Ascending aorta (tissue), 2 donors: ENCODE data around the gene KCNMA1. TPM values are rescaled to one million over a fixed set of nuclear protein-coding genes. Genes with fewer than 3 reads are reported as not detected.

Source experiments
- DNase-seq, 2 donors: peaks; one replicate each; pipeline ENCODE4 v3.0.0-alpha.2; 2019; ENCODE audit warnings: low spot score in 2 of 2
- H3K27ac ChIP-seq, 2 donors: fragments of 200-600 bp; sonication (generic); one replicate each; pipeline ENCODE4 v1.5.1; 2016 to 2017; ENCODE audit warnings: mild to moderate bottlenecking in 1 of 2
- H3K27me3 ChIP-seq: fragments of 200-600 bp; sonication (generic); one replicate; pipeline ENCODE4 v1.5.1; 2017
- H3K36me3 ChIP-seq, 2 donors: fragments of 200-600 bp; sonication (generic); one replicate each; pipeline ENCODE4 v1.5.1; 2016
- H3K4me1 ChIP-seq, 2 donors: fragments of 200-600 bp; sonication (generic); one replicate each; pipeline ENCODE4 v1.5.1; 2016 to 2017; ENCODE audit warnings: mild to moderate bottlenecking in 1 of 2
- H3K4me3 ChIP-seq, 2 donors: fragments of 200-600 bp; sonication (generic); one replicate each; pipeline ENCODE4 v1.5.1; 2016 to 2017; ENCODE audit warnings: mild to moderate bottlenecking in 1 of 2
- H3K9me3 ChIP-seq, 2 donors: fragments of 200-600 bp; sonication (generic); one replicate each; pipeline ENCODE4 v1.5.1; 2016
- CTCF ChIP-seq, 3 experiments: fragments of 200-600 bp in 2 of 3; fragments of 450-650 bp in 1 of 3; sonication (generic) in 2 of 3; IDR thresholded peaks; one replicate each; pipeline ENCODE4 v1.5.1; 2016 to 2019; ENCODE audit warnings: antibody characterized with exemption in 3 of 3, mild to moderate bottlenecking in 1 of 3, moderate library complexity in 1 of 3
- intact Hi-C: fragments of 100-400 bp; cut with DNase I; formaldehyde crosslinking; loops from one replicate; pipeline ENCODE4 v1.15.1; 2023
- total RNA-seq: library from RNA; depleted of rRNA; stranded (reverse); fragments of >200 nt; gene quantifications from one replicate; pipeline ENCODE4 v1.1.0, GENCODE V29; 2016

Gene KCNMA1
- total RNA-seq, 1 donor from 2014 or later = 28.6 TPM

- Histone ChIP-seq H3K4me3 (no peak overlapping the region), H3K4me1 (peaks cover 0 to 18% of the 10 kb centered on the region in 2 donors), H3K36me3 (no peaks in the 10 kb centered on the region), H3K9me3 (no peaks in the 10 kb centered on the region), H3K27me3 (no peaks in the 10 kb centered on the region), H3K27ac (no peak overlapping the region)
- TF ChIP-seq CTCF (IDR thresholded peaks at IDR 0.05) = no peak
- intact Hi-C loops = no loop called here
- no peak for DNase-seq
Observed at GRCh38 chr10:77226020-77226419, 411.6 kb downstream of the KCNMA1 start.

- Histone ChIP-seq H3K4me3 (no peak overlapping the region), H3K27ac (no peak overlapping the region), H3K9me3 (no peaks in the 10 kb centered on the region), H3K27me3 (no peaks in the 10 kb centered on the region), H3K36me3 (no peaks in the 10 kb centered on the region), H3K4me1 (peaks cover 0 to 18% of the 10 kb centered on the region in 2 donors)
- TF ChIP-seq CTCF (IDR thresholded peaks at IDR 0.05) = no peak
- DNase-seq = no peak
- intact Hi-C loops = no loop called here
Observed at GRCh38 chr10:77223526-77224460, 413.8 kb downstream of the KCNMA1 start.

- H3K27ac ChIP-seq = no peak overlapping the region
Observed at GRCh38 chr10:77220150-77220549, 417.5 kb downstream of the KCNMA1 start.

GRCh38 chr10:77219046-77219445 lies 418.6 kb downstream of the KCNMA1 start:
- Histone ChIP-seq H3K27me3 (no peaks in the 10 kb centered on the region), H3K4me1 (peaks cover 0 to 3% of the 10 kb centered on the region in 2 donors), H3K4me3 (no peak overlapping the region), H3K27ac (no peak overlapping the region), H3K9me3 (no peaks in the 10 kb centered on the region), H3K36me3 (no peaks in the 10 kb centered on the region)
- intact Hi-C loops = no loop called here
- no peak for DNase-seq
- TF ChIP-seq CTCF (IDR thresholded peaks at IDR 0.05) = no peak

More at GRCh38 chr10:77220150-77220549, 417.5 kb downstream of the KCNMA1 start:
- intact Hi-C loops = no loop called here
- TF ChIP-seq CTCF (IDR thresholded peaks at IDR 0.05) = no peak
- Histone ChIP-seq H3K4me3 (no peak overlapping the region), H3K27me3 (no peaks in the 10 kb centered on the region), H3K4me1 (peaks cover 0 to 6% of the 10 kb centered on the region in 2 donors), H3K9me3 (no peaks in the 10 kb centered on the region), H3K36me3 (no peaks in the 10 kb centered on the region)
- no peak for DNase-seq

- DNase-seq = no peak
- intact Hi-C loops = no loop called here
- no peak overlapping the region for H3K27ac ChIP-seq
Observed at GRCh38 chr10:77214799-77215198, 422.8 kb downstream of the KCNMA1 start.

More at GRCh38 chr10:77214799-77215198, 422.8 kb downstream of the KCNMA1 start:
- no peaks in the 10 kb centered on the region for H3K4me1 ChIP-seq
- H3K27me3 ChIP-seq = no peaks in the 10 kb centered on the region
- H3K9me3 ChIP-seq = no peaks in the 10 kb centered on the region
- no peak for TF ChIP-seq CTCF (IDR thresholded peaks at IDR 0.05)
- H3K4me3 ChIP-seq = no peak overlapping the region
- H3K36me3 ChIP-seq = no peaks in the 10 kb centered on the region
